Uterus (tissue), 2 donors: ENCODE results near the gene GRIK1.

ENCODE experiments used
- POLR2A ChIP-seq, 2 donors: fragments of 450-650 bp; IDR thresholded peaks; one replicate each; pipeline ENCODE4 v1.6.1; 2016; ENCODE audit warnings: antibody characterized with exemption in 2 of 2, mild to moderate bottlenecking in 1 of 2, moderate library complexity in 1 of 2
- TF ChIP-seq, protein P1 (sequence below), 4 experiments: fragments of 200-600 bp in 2 of 4; fragments of 450-650 bp in 2 of 4; sonication (generic) in 2 of 4; IDR thresholded peaks; one replicate each; pipeline ENCODE4 v1.5.1; 2016 to 2019; ENCODE audit warnings: antibody characterized with exemption in 4 of 4, mild to moderate bottlenecking in 2 of 4, moderate library complexity in 1 of 4

DNA sequence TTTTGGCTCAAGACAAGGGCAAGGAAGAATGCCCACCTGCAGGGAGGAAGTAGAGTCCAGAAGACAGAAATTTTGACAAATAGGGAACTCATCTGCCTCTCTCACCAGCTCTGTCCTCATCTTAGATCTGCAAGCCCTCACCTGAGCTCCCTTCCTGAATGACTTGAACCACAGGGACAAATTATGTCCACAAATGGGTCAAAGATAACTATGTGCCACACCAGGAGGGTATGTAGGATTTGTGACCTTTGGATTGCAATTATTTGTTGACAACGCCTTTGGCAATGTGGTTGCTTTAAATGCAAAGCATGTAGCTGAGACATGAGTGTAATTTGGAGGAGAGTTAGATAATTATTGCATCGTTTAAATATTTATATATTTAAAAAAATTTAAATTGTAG lies 79.5 kb downstream of the GRIK1 start:
- TF ChIP-seq, protein P1, sequence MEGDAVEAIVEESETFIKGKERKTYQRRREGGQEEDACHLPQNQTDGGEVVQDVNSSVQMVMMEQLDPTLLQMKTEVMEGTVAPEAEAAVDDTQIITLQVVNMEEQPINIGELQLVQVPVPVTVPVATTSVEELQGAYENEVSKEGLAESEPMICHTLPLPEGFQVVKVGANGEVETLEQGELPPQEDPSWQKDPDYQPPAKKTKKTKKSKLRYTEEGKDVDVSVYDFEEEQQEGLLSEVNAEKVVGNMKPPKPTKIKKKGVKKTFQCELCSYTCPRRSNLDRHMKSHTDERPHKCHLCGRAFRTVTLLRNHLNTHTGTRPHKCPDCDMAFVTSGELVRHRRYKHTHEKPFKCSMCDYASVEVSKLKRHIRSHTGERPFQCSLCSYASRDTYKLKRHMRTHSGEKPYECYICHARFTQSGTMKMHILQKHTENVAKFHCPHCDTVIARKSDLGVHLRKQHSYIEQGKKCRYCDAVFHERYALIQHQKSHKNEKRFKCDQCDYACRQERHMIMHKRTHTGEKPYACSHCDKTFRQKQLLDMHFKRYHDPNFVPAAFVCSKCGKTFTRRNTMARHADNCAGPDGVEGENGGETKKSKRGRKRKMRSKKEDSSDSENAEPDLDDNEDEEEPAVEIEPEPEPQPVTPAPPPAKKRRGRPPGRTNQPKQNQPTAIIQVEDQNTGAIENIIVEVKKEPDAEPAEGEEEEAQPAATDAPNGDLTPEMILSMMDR (IDR thresholded peaks at IDR 0.05), result no peak
- no peak for TF ChIP-seq POLR2A (IDR thresholded peaks at IDR 0.05)
